H1 (cell line): Measurements from ENCODE around the gene SF3A2. TPM values are rescaled to one million over a fixed set of nuclear protein-coding genes. Genes with fewer than 3 reads are reported as not detected.

Experiments
- CTCF ChIA-PET: fragments of 300-600 bp; sonication (Branson Sonifier 250); formaldehyde crosslinking; loops from one replicate; lab custom pipeline; 2021; ENCODE audit not compliant: partially characterized antibody; lab: Charles Lee
- POLR2A ChIA-PET: fragments of 300-600 bp; sonication (Branson Sonifier 250); formaldehyde crosslinking; loops from one replicate; lab custom pipeline; 2021; ENCODE audit warnings: inconsistent platforms; ENCODE audit not compliant: partially characterized antibody; lab: Charles Lee
- DNase-seq, 2 experiments: peaks; one replicate each; pipeline versions ENCODE4 v3.0.0 to v3.0.0-alpha.2; 2010 to 2022; ENCODE audit warnings: low spot score in 2 of 2, low read depth in 1 of 2, mixed read lengths in 1 of 2
- FAIRE-seq: peaks from 2 replicates; lab custom pipeline; 2011; peaks lifted over from hg19 to GRCh38; lab: Jason Lieb, UNC
- H2AFZ ChIP-seq: 2 replicates; pipeline ENCODE4 v1.8.1; 2012; ENCODE audit warnings: low read length, inconsistent platforms
- H2AK5ac ChIP-seq: 2 replicates; pipeline ENCODE4 v1.6.1; 2013; ENCODE audit warnings: low read depth, low read length
- H2BK120ac ChIP-seq: replicated peaks from 2 replicates; pipeline ENCODE3; 2013; ENCODE audit warnings: low read depth, low read length, inconsistent platforms
- H2BK12ac ChIP-seq: 2 replicates; pipeline ENCODE4 v1.6.1; 2013; ENCODE audit warnings: low read depth, low read length
- H2BK15ac ChIP-seq: 2 replicates; pipeline ENCODE4 v1.6.1; 2013; ENCODE audit warnings: low read length
- H2BK20ac ChIP-seq: 2 replicates; pipeline ENCODE4 v1.6.1; 2013; ENCODE audit warnings: low read length
- H2BK5ac ChIP-seq: 2 replicates; pipeline ENCODE4 v1.6.1; 2013; ENCODE audit warnings: low read depth, low read length
- H3K14ac ChIP-seq: 2 replicates; pipeline ENCODE4 v1.6.1; 2013; ENCODE audit warnings: inconsistent platforms; ENCODE audit not compliant: insufficient read length
- H3K18ac ChIP-seq: 2 replicates; pipeline ENCODE4 v1.6.1; 2013; ENCODE audit warnings: low read length; ENCODE audit errors: extremely low read depth
- H3K23ac ChIP-seq: 2 replicates; pipeline ENCODE4 v1.6.1; 2013; ENCODE audit warnings: inconsistent platforms; ENCODE audit not compliant: insufficient read length
- H3K23me2 ChIP-seq: 2 replicates; pipeline ENCODE4 v1.6.1; 2013; ENCODE audit warnings: low read depth, low read length
- H3K27ac ChIP-seq: 2 replicates; pipeline ENCODE4 v1.6.1; 2011; ENCODE audit warnings: low read depth, low read length, inconsistent platforms
- H3K27me3 ChIP-seq, 4 experiments: replicated peaks in 1 of 4; 1 replicate in 1 of 4; 2 replicates in 3 of 4; pipeline versions ENCODE4 v1.6.1 to v1.8.1; 2011 to 2013; ENCODE audit warnings: low read length in 3 of 4, mild to moderate bottlenecking in 3 of 4, inconsistent platforms in 2 of 4, mixed read lengths in 2 of 4, moderate library complexity in 1 of 4; ENCODE audit not compliant: control insufficient read depth in 3 of 4, insufficient read depth in 3 of 4; ENCODE audit errors: extremely low read depth in 1 of 4
- H3K36me3 ChIP-seq, 4 experiments: 2 replicates each; pipeline versions ENCODE4 v1.6.1 to v1.8.1; 2011 to 2013; ENCODE audit warnings: mild to moderate bottlenecking in 4 of 4, low read length in 3 of 4, moderate library complexity in 2 of 4, control low read depth in 1 of 4, inconsistent platforms in 1 of 4; ENCODE audit not compliant: insufficient read depth in 4 of 4, control insufficient read depth in 2 of 4
- H3K4ac ChIP-seq: replicated peaks from 2 replicates; pipeline ENCODE3; 2013; ENCODE audit warnings: low read length, low read depth, mixed read lengths, inconsistent platforms; ENCODE audit not compliant: insufficient read length
- H3K4me1 ChIP-seq, 4 experiments: replicated peaks in 1 of 4; 1 replicate in 1 of 4; 2 replicates in 3 of 4; pipeline versions ENCODE4 v1.6.1 to v1.8.1; 2011 to 2013; ENCODE audit warnings: low read length in 3 of 4, inconsistent platforms in 2 of 4, mixed read lengths in 1 of 4; ENCODE audit not compliant: insufficient read depth in 4 of 4, control insufficient read depth in 3 of 4
- H3K4me2 ChIP-seq, 2 experiments: 2 replicates each; pipeline versions ENCODE4 v1.6.1 to v1.8.1; 2011 to 2013; ENCODE audit warnings: low read depth in 2 of 2, low read length in 2 of 2, control low read depth in 1 of 2, inconsistent platforms in 1 of 2, mild to moderate bottlenecking in 1 of 2; ENCODE audit not compliant: insufficient read depth in 1 of 2
- H3K4me3 ChIP-seq, 4 experiments: fragments of 200-600, 300-600 bp in 1 of 4; sonication (generic), shearing (Covaris generic), sonication (Bioruptor Twin) in 1 of 4; 2 replicates each; pipeline versions ENCODE4 v1.5.1 to v1.8.1; 2011 to 2016; ENCODE audit warnings: low read length in 4 of 4, low read depth in 3 of 4, control low read depth in 2 of 4, inconsistent platforms in 2 of 4, mild to moderate bottlenecking in 2 of 4, mixed read lengths in 1 of 4, moderate library complexity in 1 of 4; ENCODE audit not compliant: insufficient read depth in 2 of 4; ENCODE audit errors: extremely low read depth in 1 of 4
- H3K56ac ChIP-seq: replicated peaks from 2 replicates; pipeline ENCODE3; 2013; ENCODE audit warnings: low read depth, mild to moderate bottlenecking, mixed read lengths, low read length, inconsistent platforms; ENCODE audit not compliant: insufficient read length
- H3K79me1 ChIP-seq: 2 replicates; pipeline ENCODE4 v1.6.1; 2013; ENCODE audit warnings: low read depth, low read length, control low read depth
- H3K79me2 ChIP-seq, 2 experiments: 2 replicates each; pipeline versions ENCODE4 v1.6.1 to v1.8.1; 2012 to 2013; ENCODE audit warnings: low read length in 2 of 2, mild to moderate bottlenecking in 2 of 2, inconsistent platforms in 1 of 2; ENCODE audit not compliant: insufficient read depth in 2 of 2, control insufficient read depth in 1 of 2
- H3K9ac ChIP-seq, 4 experiments: replicated peaks in 1 of 4; 1 replicate in 1 of 4; 2 replicates in 3 of 4; pipeline versions ENCODE4 v1.6.1 to v1.8.1; 2011 to 2013; ENCODE audit warnings: low read depth in 3 of 4, low read length in 3 of 4, control low read depth in 2 of 4, mild to moderate bottlenecking in 2 of 4, moderate library complexity in 2 of 4, inconsistent platforms in 1 of 4; ENCODE audit errors: extremely low read depth in 1 of 4
- H3K9me3 ChIP-seq, 2 experiments: 2 replicates each; pipeline versions ENCODE4 v1.6.1 to v1.8.1; 2012 to 2013; ENCODE audit warnings: mild to moderate bottlenecking in 2 of 2, moderate library complexity in 2 of 2, control low read depth in 1 of 2, inconsistent platforms in 1 of 2, low read depth in 1 of 2, low read length in 1 of 2, mixed read lengths in 1 of 2; ENCODE audit not compliant: insufficient read depth in 2 of 2
- H4K20me1 ChIP-seq, 2 experiments: replicated peaks in 1 of 2; 2 replicates each; pipeline versions ENCODE3 to v1.8.1; 2011 to 2013; ENCODE audit warnings: inconsistent platforms in 2 of 2, low read length in 2 of 2, mild to moderate bottlenecking in 1 of 2; ENCODE audit not compliant: insufficient read depth in 2 of 2, control insufficient read depth in 1 of 2
- H4K5ac ChIP-seq: 2 replicates; pipeline ENCODE4 v1.6.1; 2013; ENCODE audit warnings: low read length, low read depth, mixed read lengths, inconsistent platforms; ENCODE audit not compliant: insufficient read length
- H4K8ac ChIP-seq: 2 replicates; pipeline ENCODE4 v1.8.0; 2013; ENCODE audit warnings: mild to moderate bottlenecking, moderate library complexity, low read length, inconsistent platforms; ENCODE audit not compliant: insufficient read depth; ENCODE audit errors: extremely low read depth
- H4K91ac ChIP-seq: replicated peaks from 2 replicates; pipeline ENCODE3; 2013; ENCODE audit warnings: low read length, mixed read lengths, inconsistent platforms; ENCODE audit not compliant: insufficient read length
- ATF2 ChIP-seq: IDR thresholded peaks from 2 replicates; pipeline ENCODE4 v1.6.1; 2012; ENCODE audit warnings: low read length, inconsistent platforms
- HDAC2 ChIP-seq, 2 experiments: fragments of 300-600 bp in 1 of 2; sonication (generic) in 1 of 2; IDR thresholded peaks; 2 replicates each; pipeline ENCODE4 v1.6.1; 2011 to 2012; ENCODE audit warnings: low read depth in 2 of 2, low read length in 2 of 2, mild to moderate bottlenecking in 2 of 2, moderate library complexity in 2 of 2, borderline replicate concordance in 1 of 2, inconsistent platforms in 1 of 2
- NANOG ChIP-seq: IDR thresholded peaks from 2 replicates; pipeline ENCODE4 v1.6.1; 2011; ENCODE audit warnings: low read length, low read depth, mild to moderate bottlenecking, inconsistent platforms; ENCODE audit not compliant: insufficient read depth, poor library complexity, severe bottlenecking
- POLR2A ChIP-seq, 2 experiments: IDR thresholded peaks; 1 replicate in 1 of 2; 2 replicates in 1 of 2; pipeline ENCODE4 v1.6.1; 2011; ENCODE audit warnings: low read depth in 2 of 2, low read length in 2 of 2, mild to moderate bottlenecking in 2 of 2; ENCODE audit errors: control extremely low read depth in 1 of 2
- SIRT6 ChIP-seq: IDR thresholded peaks from one replicate; pipeline ENCODE4 v1.7.1; 2012; ENCODE audit warnings: low read length, inconsistent platforms
- SP1 ChIP-seq: IDR thresholded peaks from 2 replicates; pipeline ENCODE4 v1.6.1; 2011; ENCODE audit warnings: low read depth, low read length
- TAF1 ChIP-seq: IDR thresholded peaks from 2 replicates; pipeline ENCODE4 v1.6.1; 2011; ENCODE audit warnings: mild to moderate bottlenecking, low read depth, low read length
- TAF7 ChIP-seq: optimal IDR thresholded peaks from 2 replicates; pipeline ENCODE3; 2011; ENCODE audit warnings: low read depth, mild to moderate bottlenecking, inconsistent platforms, low read length, moderate library complexity, borderline replicate concordance
- ZNF274 ChIP-seq: IDR thresholded peaks from 2 replicates; pipeline ENCODE4 v1.7.0; 2012; ENCODE audit warnings: low read length, borderline replicate concordance; ENCODE audit errors: extremely low read depth
- WGBS, 2 experiments: shearing (Covaris generic) in 1 of 2; methylation state at CpG; one replicate each; pipeline versions ENCODE4 v1.1.6 to v1.1.7; 2013 to 2015; ENCODE audit warnings: low lambda C conversion rate in 2 of 2, mixed read lengths in 2 of 2, inconsistent platforms in 1 of 2, low coverage in 1 of 2, missing lambda C conversion rate in 1 of 2; ENCODE audit not compliant: insufficient replicate concordance in 2 of 2, insufficient coverage in 1 of 2, insufficient read length in 1 of 2; ENCODE audit errors: extremely low coverage in 1 of 2, missing lambda C conversion rate in 1 of 2; 5-methylcytosine and 5-hydroxymethylcytosine counted together
- polyA plus RNA-seq, 7 experiments: library from polyadenylated mRNA; depleted of rRNA in 3 of 7; stranded (reverse) in 5 of 7; unstranded in 2 of 7; fragments of >200 nt in 5 of 7; fragments of 200-250 nt in 2 of 7; gene quantifications; 1 replicate in 5 of 7; 2 replicates in 1 of 7; 4 replicates in 1 of 7; pipeline versions ENCODE4 v1.2.1 to v1.2.3, GENCODE V29; 2011 to 2013; ENCODE audit warnings: missing spikeins in 2 of 7, mixed read lengths in 2 of 7
- total RNA-seq: library from RNA; stranded (reverse); fragmentation: NEBNext Ultra II Directional; extraction: Animal tissue kit (Norgen Biotek cat#: 25700); gene quantifications from 2 replicates; pipeline ENCODE4 v1.2.1, GENCODE V29; 2021
- TF ChIP-seq, protein P1 (sequence below): IDR thresholded peaks from 2 replicates; pipeline ENCODE4 v1.6.1; 2012; ENCODE audit warnings: inconsistent platforms
- TF ChIP-seq, protein P2 (sequence below): IDR thresholded peaks from 2 replicates; pipeline ENCODE4 v1.6.1; 2012; ENCODE audit warnings: inconsistent platforms

SF3A2 gene
- total and polyA plus RNA-seq, 2 of the 8 experiments (the other 6 are each of a cell fraction or from before 2014, with no cell fraction given) = 15.3 to 146 TPM

DNA sequence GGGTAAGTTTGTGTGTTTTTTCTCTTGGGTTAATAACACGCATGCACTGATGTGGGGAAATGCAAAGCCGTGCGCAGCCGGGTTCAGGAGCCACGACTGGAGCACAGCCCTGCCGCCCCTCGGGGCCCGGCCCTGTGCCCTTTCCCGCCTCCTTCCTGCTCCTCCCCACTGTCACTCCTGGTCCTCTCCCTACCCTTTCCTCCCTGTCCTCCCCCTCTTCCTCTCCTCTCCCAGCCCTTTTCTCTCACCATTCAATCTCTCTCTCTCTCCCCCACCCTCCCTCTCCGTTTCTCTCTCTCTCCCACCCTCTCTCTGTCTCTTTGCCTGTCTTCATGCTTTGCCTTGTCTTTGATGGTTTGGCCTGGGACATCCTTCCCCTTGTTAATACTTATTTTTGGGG is 27.6 kb upstream of the SF3A2 start:
- peaks cover 0 to 14% of the 10 kb centered on the region in 2 experiments for H4K20me1 ChIP-seq
- no peak overlapping the region for H4K5ac ChIP-seq
- H4K91ac ChIP-seq = no peak overlapping the region
- no peak overlapping the region for H2BK5ac ChIP-seq
- H2BK120ac ChIP-seq = no peak overlapping the region
- no peaks in the 10 kb centered on the region for H3K79me2 ChIP-seq
- H3K36me3 ChIP-seq = peaks cover 5 to 29% (median 18%) of the 10 kb centered on the region in 4 experiments; a peak in 6 of 8 replicates
- no peaks in the 10 kb centered on the region for H3K9me3 ChIP-seq
- no peak overlapping the region for H3K4ac ChIP-seq
- H3K27ac ChIP-seq = no peak overlapping the region
- H2BK12ac ChIP-seq = no peak overlapping the region
- no peak overlapping the region for H4K8ac ChIP-seq
- H3K27me3 ChIP-seq = no peaks in the 10 kb centered on the region
- H2BK15ac ChIP-seq = no peak overlapping the region
- H2BK20ac ChIP-seq = no peak overlapping the region
- H3K14ac ChIP-seq = no peak overlapping the region
- no peak overlapping the region for H3K18ac ChIP-seq
- H3K4me1 ChIP-seq = no peaks in the 10 kb centered on the region
- CTCF ChIA-PET = interaction anchor here (0.8 to 1.7 kb wide), 4 partner anchors 10 to 25 kb away, joined by 3 to 5 read pairs (median 4); no protein-coding TSS in a partner anchor
- H3K23me2 ChIP-seq = no peaks in the 10 kb centered on the region
- H3K79me1 ChIP-seq = no peaks in the 10 kb centered on the region; the same call in 1 of the 2 replicates
- 89 to 100% methylated on average over 1 to 9 of the region's 10 CpGs for WGBS, 2 experiments
- no peak overlapping the region for H3K56ac ChIP-seq
- no peak overlapping the region for H3K9ac ChIP-seq
- H2AK5ac ChIP-seq = no peak overlapping the region
- H2AFZ ChIP-seq = no peak overlapping the region
- no peak overlapping the region for H3K4me3 ChIP-seq
- DNase-seq (no peak), FAIRE-seq (no peak)
- no peak overlapping the region for H3K23ac ChIP-seq
- no peak overlapping the region for H3K4me2 ChIP-seq
- POLR2A ChIA-PET = interaction anchor here (0.9 to 1.9 kb wide), 6 partner anchors 13 to 79 kb away, joined by 3 to 4 read pairs (median 3); no protein-coding TSS in a partner anchor
- TF ChIP-seq ZNF274 = no peak
- TF ChIP-seq SP1 = no peak
- TF ChIP-seq NANOG = no peak
- TF ChIP-seq ATF2 = no peak
- TF ChIP-seq, protein P1, sequence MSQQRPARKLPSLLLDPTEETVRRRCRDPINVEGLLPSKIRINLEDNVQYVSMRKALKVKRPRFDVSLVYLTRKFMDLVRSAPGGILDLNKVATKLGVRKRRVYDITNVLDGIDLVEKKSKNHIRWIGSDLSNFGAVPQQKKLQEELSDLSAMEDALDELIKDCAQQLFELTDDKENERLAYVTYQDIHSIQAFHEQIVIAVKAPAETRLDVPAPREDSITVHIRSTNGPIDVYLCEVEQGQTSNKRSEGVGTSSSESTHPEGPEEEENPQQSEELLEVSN = no peak
- TF ChIP-seq TAF1 = no peak
- TF ChIP-seq, protein P2, sequence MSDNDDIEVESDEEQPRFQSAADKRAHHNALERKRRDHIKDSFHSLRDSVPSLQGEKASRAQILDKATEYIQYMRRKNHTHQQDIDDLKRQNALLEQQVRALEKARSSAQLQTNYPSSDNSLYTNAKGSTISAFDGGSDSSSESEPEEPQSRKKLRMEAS = no peak
- no peak for TF ChIP-seq TAF7
- TF ChIP-seq HDAC2 (IDR thresholded peaks at IDR 0.05; ENCODE audit: borderline replicate concordance in 1 of 2, low read depth in 2 of 2, low read length in 2 of 2) = no peak
- no peak for TF ChIP-seq SIRT6
- no peak for TF ChIP-seq POLR2A (IDR thresholded peaks at IDR 0.05; ENCODE audit: control extremely low read depth in 1 of 2, low read depth in 2 of 2, low read length in 2 of 2)
